ENCODE measurements around the gene ATP5F1C.

DNA sequence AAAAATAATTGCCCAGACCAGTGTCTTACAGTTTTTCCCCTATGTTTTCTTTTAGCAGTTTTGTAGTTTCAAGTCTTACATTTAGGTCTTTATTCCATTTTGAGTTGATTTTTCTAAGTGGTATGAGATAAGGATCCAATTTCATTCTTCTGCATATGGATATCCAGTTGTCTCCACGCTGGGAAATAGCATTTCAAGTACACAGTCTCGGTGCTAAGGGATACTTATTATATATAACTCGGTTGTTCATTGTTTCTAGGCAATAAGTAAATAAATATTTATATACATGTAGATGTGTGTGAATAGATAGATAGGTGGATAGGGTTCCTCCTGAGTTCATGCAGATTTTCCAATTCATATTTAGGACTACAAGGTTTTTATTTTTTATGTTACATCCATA, 46.3 kb downstream of the ATP5F1C start:
- TF ChIP-seq, protein P1, sequence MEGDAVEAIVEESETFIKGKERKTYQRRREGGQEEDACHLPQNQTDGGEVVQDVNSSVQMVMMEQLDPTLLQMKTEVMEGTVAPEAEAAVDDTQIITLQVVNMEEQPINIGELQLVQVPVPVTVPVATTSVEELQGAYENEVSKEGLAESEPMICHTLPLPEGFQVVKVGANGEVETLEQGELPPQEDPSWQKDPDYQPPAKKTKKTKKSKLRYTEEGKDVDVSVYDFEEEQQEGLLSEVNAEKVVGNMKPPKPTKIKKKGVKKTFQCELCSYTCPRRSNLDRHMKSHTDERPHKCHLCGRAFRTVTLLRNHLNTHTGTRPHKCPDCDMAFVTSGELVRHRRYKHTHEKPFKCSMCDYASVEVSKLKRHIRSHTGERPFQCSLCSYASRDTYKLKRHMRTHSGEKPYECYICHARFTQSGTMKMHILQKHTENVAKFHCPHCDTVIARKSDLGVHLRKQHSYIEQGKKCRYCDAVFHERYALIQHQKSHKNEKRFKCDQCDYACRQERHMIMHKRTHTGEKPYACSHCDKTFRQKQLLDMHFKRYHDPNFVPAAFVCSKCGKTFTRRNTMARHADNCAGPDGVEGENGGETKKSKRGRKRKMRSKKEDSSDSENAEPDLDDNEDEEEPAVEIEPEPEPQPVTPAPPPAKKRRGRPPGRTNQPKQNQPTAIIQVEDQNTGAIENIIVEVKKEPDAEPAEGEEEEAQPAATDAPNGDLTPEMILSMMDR (IDR thresholded peaks at IDR 0.05) = no peak
- no peak for TF ChIP-seq POLR2A (IDR thresholded peaks at IDR 0.05)
